Measurements from ENCODE around the gene ZNF282. TPM values are rescaled to one million over a fixed set of nuclear protein-coding genes. Genes with fewer than 3 reads are reported as not detected.

The ZNF282 gene
- total RNA-seq, 1 experiment from 2014 or later, result 39.0 TPM

- Histone ChIP-seq H3K27me3 (ENCODE audit: insufficient read depth, low read length) (no peaks in the 10 kb centered on the region), H2AFZ (ENCODE audit: low read length) (no peak overlapping the region), H2BK12ac (ENCODE audit: insufficient read length, low read depth, low read length) (no peak overlapping the region), H3K9ac (ENCODE audit: extremely low read depth, insufficient read length, low read length) (no peak overlapping the region), H4K8ac (replicated peaks; ENCODE audit: insufficient read length, low read depth, low read length) (no peak overlapping the region), H4K20me1 (ENCODE audit: control insufficient read depth, insufficient read depth, insufficient read length) (peaks cover 3% of the 10 kb centered on the region), H3K4ac (ENCODE audit: low read depth, low read length) (no peak overlapping the region), H2BK15ac (ENCODE audit: low read depth, low read length) (no peak overlapping the region), H3K79me1 (ENCODE audit: insufficient read depth, low read depth, low read length, poor library complexity, severe bottlenecking) (peaks cover 6% of the 10 kb centered on the region), H4K91ac (ENCODE audit: insufficient read length, low read depth, low read length) (no peak overlapping the region), H3K4me1 (ENCODE audit: insufficient read depth, low read length) (peaks cover 5% of the 10 kb centered on the region; the same call in 1 of the 2 replicates), H3K27ac (ENCODE audit: insufficient read length, low read depth, low read length) (no peak overlapping the region), H3K56ac (ENCODE audit: insufficient read length, low read depth, low read length) (no peak overlapping the region), H2BK5ac (ENCODE audit: insufficient read length, low read length) (no peak overlapping the region), H3K14ac (ENCODE audit: insufficient read depth, low read length) (no peak overlapping the region), H3K4me2 (ENCODE audit: insufficient read depth, insufficient read length, low read length) (no peak overlapping the region), H3T11ph (ENCODE audit: low read length) (no peak overlapping the region), H3K23me2 (ENCODE audit: insufficient read length, low read depth, low read length, poor library complexity, severe bottlenecking) (no peaks in the 10 kb centered on the region), H3K18ac (ENCODE audit: insufficient read length, low read depth, low read length) (no peak overlapping the region), H4K5ac (ENCODE audit: insufficient read length, low read depth, low read length) (no peak overlapping the region), H3K79me2 (ENCODE audit: insufficient read depth, low read length) (no peaks in the 10 kb centered on the region), H2AK5ac (ENCODE audit: insufficient read length, low read length) (no peak overlapping the region), H2BK20ac (ENCODE audit: low read depth, low read length, poor library complexity, severe bottlenecking) (no peak overlapping the region), H3K23ac (ENCODE audit: insufficient read length, low read depth, low read length) (no peak overlapping the region), H2BK120ac (ENCODE audit: low read depth, low read length, poor library complexity, severe bottlenecking) (no peak overlapping the region), H3K9me3 (ENCODE audit: control insufficient read depth, low read depth, low read length) (no peaks in the 10 kb centered on the region)
- no peak for DNase-seq
- H3K27ac Mint-ChIP-seq, result no peak overlapping the region; a peak in 1 of 7 replicates
- no peaks in the 10 kb centered on the region for H3K27me3 Mint-ChIP-seq (ENCODE audit: low read depth)
- no peak overlapping the region for H3K4me3 Mint-ChIP-seq
- WGBS (ENCODE audit: extremely low coverage, insufficient read length, low lambda C conversion rate), result no CpG with 5 or more reads among the region's 6 CpGs
- H3K9me3 Mint-ChIP-seq, result no peaks in the 10 kb centered on the region; a peak in 1 of 5 replicates
- peaks cover 72 to 92% (median 86%) of the 10 kb centered on the region in 3 experiments for H3K36me3 Mint-ChIP-seq (ENCODE audit: insufficient read depth in 1 of 3, low read depth in 3 of 3)
- peaks cover 17 to 18% of the 10 kb centered on the region in 2 experiments for H3K4me1 Mint-ChIP-seq
- TF ChIP-seq, protein P1, sequence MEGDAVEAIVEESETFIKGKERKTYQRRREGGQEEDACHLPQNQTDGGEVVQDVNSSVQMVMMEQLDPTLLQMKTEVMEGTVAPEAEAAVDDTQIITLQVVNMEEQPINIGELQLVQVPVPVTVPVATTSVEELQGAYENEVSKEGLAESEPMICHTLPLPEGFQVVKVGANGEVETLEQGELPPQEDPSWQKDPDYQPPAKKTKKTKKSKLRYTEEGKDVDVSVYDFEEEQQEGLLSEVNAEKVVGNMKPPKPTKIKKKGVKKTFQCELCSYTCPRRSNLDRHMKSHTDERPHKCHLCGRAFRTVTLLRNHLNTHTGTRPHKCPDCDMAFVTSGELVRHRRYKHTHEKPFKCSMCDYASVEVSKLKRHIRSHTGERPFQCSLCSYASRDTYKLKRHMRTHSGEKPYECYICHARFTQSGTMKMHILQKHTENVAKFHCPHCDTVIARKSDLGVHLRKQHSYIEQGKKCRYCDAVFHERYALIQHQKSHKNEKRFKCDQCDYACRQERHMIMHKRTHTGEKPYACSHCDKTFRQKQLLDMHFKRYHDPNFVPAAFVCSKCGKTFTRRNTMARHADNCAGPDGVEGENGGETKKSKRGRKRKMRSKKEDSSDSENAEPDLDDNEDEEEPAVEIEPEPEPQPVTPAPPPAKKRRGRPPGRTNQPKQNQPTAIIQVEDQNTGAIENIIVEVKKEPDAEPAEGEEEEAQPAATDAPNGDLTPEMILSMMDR (conservative IDR thresholded peaks at IDR 0.05), result no peak
These were observed 7.5 kb downstream of the ZNF282 start for GRCh38 chr7:149202831-149203231.

Measured in H9 (cell line).